Psoas muscle (tissue), 8 donors: ENCODE results near the gene ALDH7A1. TPM values are rescaled to one million over a fixed set of nuclear protein-coding genes. Genes with fewer than 3 reads are reported as not detected.

Experiments
- ATAC-seq, 4 donors: fragments of 200-7000 bp; cut with Tn5 transposase; one replicate each; pipeline ENCODE4 v1.9.1; 2020; ENCODE audit warnings: moderate library complexity in 3 of 4, mild to moderate bottlenecking in 2 of 4
- DNase-seq, 2 donors: peaks; one replicate each; pipeline ENCODE4 v3.0.0-alpha.2; 2020
- H3K27ac ChIP-seq: fragments of 200-600 bp; one replicate; pipeline ENCODE4 v1.8.0; 2022
- H3K27me3 ChIP-seq, 3 donors: fragments of 200-600 bp in 1 of 3; one replicate each; pipeline versions ENCODE4 v1.6.1 to v1.8.0; 2013 to 2022; ENCODE audit warnings: low read length in 2 of 3, mild to moderate bottlenecking in 2 of 3, moderate library complexity in 1 of 3; ENCODE audit not compliant: insufficient read depth in 3 of 3
- H3K36me3 ChIP-seq, 2 donors: fragments of 200-600 bp in 1 of 2; one replicate each; pipeline versions ENCODE4 v1.6.1 to v1.8.0; 2013 to 2022; ENCODE audit warnings: low read depth in 1 of 2, mild to moderate bottlenecking in 1 of 2, moderate library complexity in 1 of 2; ENCODE audit not compliant: insufficient read depth in 1 of 2
- H3K4me1 ChIP-seq: fragments of 200-600 bp; one replicate; pipeline ENCODE4 v1.8.0; 2022
- H3K4me3 ChIP-seq: fragments of 200-600 bp; one replicate; pipeline ENCODE4 v1.8.0; 2022; ENCODE audit warnings: mild to moderate bottlenecking
- H3K9me3 ChIP-seq: fragments of 200-600 bp; one replicate; pipeline ENCODE4 v1.8.0; 2022
- WGBS, 3 donors: extraction: QIAGEN DNeasy Blood & Tissue Kit; methylation state at CpG; one replicate each; pipeline versions ENCODE4 v1.1.6 to v1.1.7; 2013; 5-methylcytosine and 5-hydroxymethylcytosine counted together
- intact Hi-C, 2 donors: fragments of 100-400 bp; cut with DNase I; formaldehyde crosslinking; loops; one replicate each; pipeline versions ENCODE4 v1.11.0 to v1.14.2; 2022
- polyA plus RNA-seq, 3 donors: library from polyadenylated mRNA; stranded (reverse); fragments of 200-250 nt; gene quantifications; one replicate each; pipeline ENCODE4 v1.2.3, GENCODE V29; 2013
- total RNA-seq, 4 donors: library from RNA; stranded (reverse); fragmentation: NEBNext Ultra II Directional in 2 of 4; extraction: Animal tissue kit (Norgen Biotek cat#: 25700) in 2 of 4; gene quantifications; one replicate each; pipeline versions ENCODE4 v1.2.1 to v1.2.4, GENCODE V29; 2021 to 2023
- TF ChIP-seq, protein P1 (sequence below): fragments of 200-600 bp; IDR thresholded peaks from one replicate; pipeline ENCODE4 v1.8.0; 2022; ENCODE audit warnings: antibody characterized with exemption
- donor health status: healthy with polysubstance abuse.
- donor health status: DM: no; HTN: no; CAD: no; lungs with moderate emphysema.
- donor health status: Bipolar disorder and iron deficiency.
- donor health status: healthy.
- donor health status: DM: yes; HTN: yes; CAD: no.
- donor health status: DM: no; HTN: no; CAD: no.
- donor health status: DM: no; HTN: no; CAD: no.
- donor health status: DM: yes; HTN: yes; CAD: no.

ALDH7A1 gene
- total and polyA plus RNA-seq, 7 donors = 7.4 to 26.7 (median 8.8) TPM

DNA sequence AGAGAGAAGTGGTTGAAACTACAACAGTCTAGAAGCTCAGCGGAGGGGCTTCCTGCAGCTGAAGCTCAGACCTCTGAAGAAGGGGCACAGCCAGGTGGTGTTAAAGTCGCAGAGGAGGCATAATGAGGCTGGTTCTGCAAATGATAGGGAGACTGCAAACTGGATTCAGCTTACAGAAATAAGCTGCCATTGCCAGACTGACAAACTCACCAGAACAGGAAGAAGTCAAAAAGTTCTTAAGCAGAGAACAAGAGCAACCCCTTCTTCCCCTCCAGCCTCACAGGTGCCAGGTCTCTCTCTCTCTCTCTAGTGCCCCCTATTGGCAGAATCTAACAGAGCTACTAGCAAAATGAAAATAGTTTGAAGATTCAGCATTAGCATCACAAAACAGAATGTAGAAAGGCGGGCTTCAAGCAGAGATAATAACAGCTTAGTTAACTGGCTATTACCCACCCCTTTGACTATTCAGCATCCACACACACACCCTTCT is 95.1 kb downstream of the ALDH7A1 start:
- no peaks in the 10 kb centered on the region for H3K36me3 ChIP-seq
- TF ChIP-seq, protein P1, sequence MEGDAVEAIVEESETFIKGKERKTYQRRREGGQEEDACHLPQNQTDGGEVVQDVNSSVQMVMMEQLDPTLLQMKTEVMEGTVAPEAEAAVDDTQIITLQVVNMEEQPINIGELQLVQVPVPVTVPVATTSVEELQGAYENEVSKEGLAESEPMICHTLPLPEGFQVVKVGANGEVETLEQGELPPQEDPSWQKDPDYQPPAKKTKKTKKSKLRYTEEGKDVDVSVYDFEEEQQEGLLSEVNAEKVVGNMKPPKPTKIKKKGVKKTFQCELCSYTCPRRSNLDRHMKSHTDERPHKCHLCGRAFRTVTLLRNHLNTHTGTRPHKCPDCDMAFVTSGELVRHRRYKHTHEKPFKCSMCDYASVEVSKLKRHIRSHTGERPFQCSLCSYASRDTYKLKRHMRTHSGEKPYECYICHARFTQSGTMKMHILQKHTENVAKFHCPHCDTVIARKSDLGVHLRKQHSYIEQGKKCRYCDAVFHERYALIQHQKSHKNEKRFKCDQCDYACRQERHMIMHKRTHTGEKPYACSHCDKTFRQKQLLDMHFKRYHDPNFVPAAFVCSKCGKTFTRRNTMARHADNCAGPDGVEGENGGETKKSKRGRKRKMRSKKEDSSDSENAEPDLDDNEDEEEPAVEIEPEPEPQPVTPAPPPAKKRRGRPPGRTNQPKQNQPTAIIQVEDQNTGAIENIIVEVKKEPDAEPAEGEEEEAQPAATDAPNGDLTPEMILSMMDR = peak; percentile 28
- no peaks in the 10 kb centered on the region for H3K9me3 ChIP-seq
- no peaks in the 10 kb centered on the region for H3K27me3 ChIP-seq
- intact Hi-C loops = no loop called here
- no peak for DNase-seq
- H3K4me3 ChIP-seq = no peak overlapping the region
- H3K4me1 ChIP-seq = no peaks in the 10 kb centered on the region
- no peak overlapping the region for H3K27ac ChIP-seq
- ATAC-seq = no peak
- WGBS, 3 donors = 84 to 91% (median 85%) methylated on average over 3 of the region's 3 CpGs

DNA sequence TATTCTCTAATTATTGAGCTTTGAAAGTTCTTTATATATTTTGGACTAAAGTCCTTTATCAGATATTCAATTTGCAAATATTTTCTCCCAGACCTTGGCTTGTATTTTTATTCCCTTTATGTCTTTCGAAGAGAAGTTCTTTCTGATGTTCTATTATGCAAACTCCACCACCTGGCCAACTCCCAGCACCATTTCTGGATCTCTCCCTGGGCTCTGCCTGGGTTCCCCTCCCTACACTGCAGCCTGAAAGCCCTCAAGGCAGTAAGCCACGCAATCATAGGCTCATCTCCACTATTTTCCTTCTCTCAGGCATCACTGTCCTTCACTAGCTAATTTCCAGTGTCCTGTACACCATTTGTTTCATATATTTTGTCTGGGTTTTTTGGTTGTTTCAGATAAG is 95.7 kb downstream of the ALDH7A1 start:
- TF ChIP-seq, protein P1 = no peak
- ATAC-seq (no peak), DNase-seq (no peak)
- no peak overlapping the region for H3K4me3 ChIP-seq
- H3K4me1 ChIP-seq = no peaks in the 10 kb centered on the region
- H3K27me3 ChIP-seq = no peaks in the 10 kb centered on the region
- no peaks in the 10 kb centered on the region for H3K36me3 ChIP-seq
- no peak overlapping the region for H3K27ac ChIP-seq
- 71 to 88% (median 87%) methylated on average over 2 of the region's 2 CpGs for WGBS, 3 donors
- no peaks in the 10 kb centered on the region for H3K9me3 ChIP-seq
- intact Hi-C loops = no loop called here

DNA sequence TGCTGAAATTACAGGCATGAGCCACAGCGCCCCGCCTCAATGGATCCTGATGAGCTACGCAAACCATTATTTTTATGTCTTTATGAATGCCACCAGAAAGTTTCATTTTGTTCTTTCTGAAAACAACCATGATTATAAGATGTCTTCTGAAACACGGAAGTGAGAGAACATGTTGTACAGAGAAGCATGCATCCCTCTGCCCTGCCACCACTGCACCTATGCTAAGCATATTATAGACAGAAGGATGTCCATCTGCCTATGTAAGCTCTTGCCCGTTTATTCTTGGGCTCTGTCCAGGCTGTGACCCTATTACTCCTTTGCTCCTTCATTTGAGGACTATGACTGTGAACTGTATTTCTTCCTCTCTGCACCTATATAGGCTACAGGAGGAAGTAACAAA is 97.5 kb downstream of the ALDH7A1 start:
- no peak for DNase-seq
- no peak for ATAC-seq
- H3K9me3 ChIP-seq = no peaks in the 10 kb centered on the region
- no peaks in the 10 kb centered on the region for H3K4me1 ChIP-seq
- no peak overlapping the region for H3K27ac ChIP-seq
- TF ChIP-seq, protein P1 = no peak
- intact Hi-C loops = no loop called here
- no peak overlapping the region for H3K4me3 ChIP-seq
- 81 to 87% (median 83%) methylated on average over 5 of the region's 5 CpGs for WGBS, 3 donors
- H3K27me3 ChIP-seq = no peaks in the 10 kb centered on the region
- H3K36me3 ChIP-seq = no peaks in the 10 kb centered on the region

DNA sequence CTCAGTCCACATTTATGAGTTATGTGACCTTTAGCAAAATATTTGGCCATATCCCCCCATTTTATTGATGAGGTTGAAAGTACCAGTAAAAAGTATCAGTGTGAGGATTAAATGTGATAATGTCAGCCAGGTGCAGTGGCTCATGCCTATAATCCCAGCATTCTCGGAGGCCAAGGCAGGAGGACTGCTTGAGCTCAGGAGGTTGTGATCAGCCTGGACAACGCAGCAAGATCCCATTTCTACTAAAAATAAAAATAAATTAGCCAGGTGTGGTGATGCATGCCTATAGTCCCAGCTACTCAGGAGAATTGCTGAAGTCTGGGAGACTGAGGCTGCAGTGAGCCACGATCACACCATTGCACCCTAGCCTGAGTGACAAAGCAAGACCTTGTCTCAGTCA is 100.6 kb downstream of the ALDH7A1 start:
- Histone ChIP-seq H3K9me3 (no peaks in the 10 kb centered on the region), H3K4me3 (no peak overlapping the region), H3K27me3 (no peaks in the 10 kb centered on the region), H3K36me3 (peaks cover 0 to 4% of the 10 kb centered on the region in 2 donors), H3K27ac (no peak overlapping the region), H3K4me1 (no peaks in the 10 kb centered on the region)
- TF ChIP-seq, protein P1 = no peak
- intact Hi-C loops = loop anchor here in 1 of 2 donors (5.0 kb wide), 1 partner anchor 43 kb away; no protein-coding TSS in a partner anchor
- DNase-seq = no peak
- no peak for ATAC-seq
- 95 to 96% (median 96%) methylated on average over 3 of the region's 3 CpGs for WGBS, 3 donors

DNA sequence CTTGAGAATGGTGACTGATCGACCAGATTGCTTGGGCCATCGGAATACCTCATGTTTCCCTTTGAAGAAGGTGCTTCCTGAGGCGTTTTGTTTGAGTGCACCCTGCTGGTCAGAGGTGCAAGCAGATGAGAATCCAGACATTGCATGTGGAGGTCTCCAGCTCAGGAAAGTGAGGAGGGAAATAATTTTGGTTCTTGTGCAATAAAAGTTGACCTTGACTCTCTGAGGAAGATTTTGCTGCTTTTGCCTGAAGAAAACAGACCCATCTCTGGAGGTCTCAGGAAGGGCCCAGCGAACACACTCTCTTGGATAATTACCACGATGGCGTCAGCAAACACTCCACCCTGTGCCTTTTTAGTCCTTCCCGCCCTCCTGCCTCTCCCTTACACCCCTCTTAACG is 102.1 kb downstream of the ALDH7A1 start:
- Histone ChIP-seq H3K27me3 (no peaks in the 10 kb centered on the region), H3K27ac (no peak overlapping the region), H3K36me3 (peaks cover 0 to 17% of the 10 kb centered on the region in 2 donors), H3K9me3 (no peaks in the 10 kb centered on the region), H3K4me1 (no peaks in the 10 kb centered on the region), H3K4me3 (no peak overlapping the region)
- WGBS, 3 donors = 70 to 76% (median 70%) methylated on average over 8 of the region's 8 CpGs
- ATAC-seq (no peak), DNase-seq (no peak)
- TF ChIP-seq, protein P1 = peak; percentile 27
- intact Hi-C loops = loop anchor here in 1 of 2 donors (5.0 kb wide), 1 partner anchor 44 kb away; no protein-coding TSS in a partner anchor
